Measurements from ENCODE around the gene GOLT1A.
A peak's percentile ranks its signal among the peaks of the same experiment; 100 is the strongest.

Gene GOLT1A

DNA sequence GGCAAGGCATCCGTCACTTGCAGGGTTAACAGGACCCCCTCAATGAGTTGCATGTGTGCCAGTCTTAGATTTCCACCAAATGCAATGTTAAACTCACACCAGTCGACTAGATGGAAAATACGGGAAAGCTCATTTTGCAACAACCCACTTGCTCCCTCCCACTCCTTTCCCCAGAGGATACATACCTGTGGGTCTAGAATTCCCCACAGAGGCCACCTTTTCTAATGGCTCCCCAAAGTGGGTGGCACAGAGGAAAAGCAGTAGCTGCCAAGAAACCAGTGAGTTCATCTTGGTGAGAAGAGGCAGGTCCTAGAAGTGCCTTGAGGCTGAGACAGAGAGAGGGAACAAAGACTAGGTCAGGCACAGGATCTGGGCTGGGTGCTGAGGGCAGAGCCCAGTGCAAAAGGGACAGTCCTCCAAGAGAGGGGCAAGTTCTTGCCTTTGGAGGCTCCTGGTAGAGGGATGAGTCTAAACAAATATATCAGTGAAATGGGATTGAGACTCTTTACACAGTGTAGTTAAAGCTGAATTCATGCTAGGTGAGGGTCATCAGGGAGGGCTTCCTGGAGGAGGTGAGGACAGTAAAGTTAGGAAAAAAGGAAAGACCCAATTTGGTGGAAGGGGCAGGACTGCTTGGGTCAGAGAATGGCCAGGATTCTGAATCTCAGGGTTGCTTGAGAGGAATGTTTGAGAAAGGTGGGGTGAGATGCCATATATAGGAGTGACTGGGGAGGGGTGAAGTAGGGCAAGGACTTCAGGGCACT lies 21.0 kb downstream of the GOLT1A start:
- no peak for DNase-seq

DNA sequence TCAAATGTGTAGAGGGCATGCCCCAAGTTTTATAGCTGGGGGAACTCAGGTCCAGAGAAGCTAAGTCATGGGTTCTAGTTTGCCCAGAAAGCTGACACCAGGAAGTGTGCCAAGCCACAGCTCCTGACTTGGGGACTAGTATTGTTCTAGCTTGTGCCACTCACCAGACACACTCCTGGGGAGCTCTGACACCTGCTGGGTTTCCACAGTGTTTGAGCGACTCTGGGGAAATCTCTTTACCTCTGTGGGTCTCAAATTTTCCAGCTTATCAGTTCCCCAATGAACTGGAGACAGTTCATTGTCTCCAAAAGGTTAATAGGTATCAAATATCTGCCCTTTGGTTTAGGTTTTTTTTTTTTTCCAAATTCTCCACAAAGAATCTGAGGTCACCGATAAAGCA lies 21.7 kb downstream of the GOLT1A start:
- no peak for DNase-seq

DNA sequence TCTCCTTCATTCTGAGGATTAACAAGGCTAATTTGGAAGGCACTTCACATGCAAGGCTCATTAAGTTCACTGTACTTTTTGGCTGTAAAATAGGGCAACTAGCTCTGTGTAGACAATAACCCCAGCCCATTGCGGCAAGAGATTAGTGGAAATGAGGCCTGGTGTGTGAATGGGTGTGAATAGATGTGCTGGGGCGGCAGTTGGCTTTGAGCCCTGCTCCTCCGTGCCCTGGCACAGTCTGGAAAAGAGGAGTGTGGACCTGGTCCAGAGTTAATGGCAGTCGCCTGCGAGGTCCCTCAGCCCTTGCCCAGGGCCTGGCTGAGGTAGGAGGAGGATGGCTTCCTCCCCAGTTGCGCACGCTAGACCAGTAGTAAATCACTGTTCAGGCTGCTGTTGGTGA lies 22.3 kb downstream of the GOLT1A start:
- peak in 42 of 56 donors; percentile 7 to 77 (median 34) for DNase-seq

DNA sequence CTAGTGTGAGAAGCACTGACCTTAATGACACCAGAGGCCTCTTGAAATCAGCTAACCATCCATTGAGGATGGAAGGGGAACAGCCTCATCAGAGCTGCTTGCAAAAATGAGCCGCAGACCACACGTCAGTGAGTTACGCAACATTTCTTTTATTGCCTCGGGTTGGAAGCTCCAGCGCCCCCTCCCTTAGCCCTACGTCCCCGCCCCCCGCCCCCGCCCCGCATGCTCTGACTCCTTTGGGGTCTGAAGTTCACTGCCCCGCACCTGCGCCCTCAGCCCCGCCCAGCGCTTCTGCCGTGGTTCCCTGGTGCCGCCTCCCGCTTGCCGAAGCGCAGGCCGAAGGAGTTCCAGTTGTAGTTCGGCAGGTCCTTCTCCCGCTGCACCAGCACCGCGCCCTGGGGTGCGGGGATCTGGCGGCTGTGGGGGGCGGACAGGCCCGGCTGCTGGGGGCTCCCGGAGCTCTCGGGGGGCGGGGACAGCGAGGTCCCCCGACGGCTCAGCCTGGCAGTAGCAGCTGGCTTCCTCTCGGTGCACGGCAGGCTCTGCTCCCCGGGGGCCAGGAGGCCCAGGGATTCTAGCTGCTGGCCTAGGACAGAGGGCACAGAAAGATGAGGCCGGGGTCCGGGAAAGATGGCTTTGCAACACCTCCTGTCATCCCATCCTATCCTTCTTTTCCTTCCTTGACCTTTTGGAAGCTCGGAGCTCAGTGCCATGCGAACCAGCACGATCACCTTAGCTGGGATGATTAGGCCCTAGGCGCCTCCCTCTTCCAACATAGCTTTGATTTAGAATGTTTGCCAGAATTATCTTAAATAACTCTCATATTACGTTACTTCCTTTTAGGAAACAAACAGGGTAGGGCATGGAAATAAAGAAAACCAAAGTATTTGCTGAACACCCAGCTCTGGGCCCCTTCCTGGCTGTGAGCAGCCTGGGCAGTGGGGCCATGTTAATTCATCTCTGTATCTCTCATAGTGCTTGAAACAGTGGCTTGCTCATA lies 23.3 kb downstream of the GOLT1A start:
- peak in 4 of 56 donors; percentile 11 to 27 (median 22) for DNase-seq

DNA sequence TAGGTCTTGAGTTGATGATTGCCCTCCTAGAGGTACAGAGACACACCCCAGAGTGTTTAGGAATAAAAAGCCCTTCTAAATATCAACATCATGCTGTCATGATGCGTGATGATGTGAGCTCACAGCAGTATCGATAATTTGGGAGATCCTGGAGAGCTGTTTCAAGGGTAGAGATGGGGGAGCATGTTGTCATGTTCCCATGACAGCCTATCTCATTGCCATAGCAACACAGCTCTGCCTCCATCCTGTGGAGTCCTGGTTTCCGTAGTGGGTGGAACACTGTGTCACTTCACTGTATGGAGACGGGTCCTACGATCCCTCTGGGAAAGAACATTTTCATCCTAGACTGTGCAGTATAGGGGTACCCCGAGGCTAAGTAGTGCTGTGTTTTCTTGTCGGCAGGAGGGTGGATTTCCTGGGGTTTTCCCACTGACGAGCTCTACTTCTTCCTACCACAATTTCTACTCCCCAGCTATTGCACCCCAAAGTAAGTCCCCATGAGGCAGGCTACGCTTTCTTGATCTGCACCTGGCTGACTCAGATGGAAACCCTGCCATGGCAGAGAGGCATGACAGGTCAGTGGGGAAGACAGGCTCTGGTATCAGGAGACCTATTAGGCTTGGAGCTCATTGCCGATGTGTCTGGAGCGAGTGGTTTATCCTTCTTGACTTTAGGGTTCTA lies 24.7 kb downstream of the GOLT1A start:
- peak in 31 of 56 donors; percentile 5 to 77 (median 36) for DNase-seq

GRCh38 chr1:204186597-204186996 lies 27.2 kb downstream of the GOLT1A start:
- no peak for DNase-seq

- DNase-seq: no peak
Observed at GRCh38 chr1:204181116-204181515, 32.7 kb downstream of the GOLT1A start.

DNA sequence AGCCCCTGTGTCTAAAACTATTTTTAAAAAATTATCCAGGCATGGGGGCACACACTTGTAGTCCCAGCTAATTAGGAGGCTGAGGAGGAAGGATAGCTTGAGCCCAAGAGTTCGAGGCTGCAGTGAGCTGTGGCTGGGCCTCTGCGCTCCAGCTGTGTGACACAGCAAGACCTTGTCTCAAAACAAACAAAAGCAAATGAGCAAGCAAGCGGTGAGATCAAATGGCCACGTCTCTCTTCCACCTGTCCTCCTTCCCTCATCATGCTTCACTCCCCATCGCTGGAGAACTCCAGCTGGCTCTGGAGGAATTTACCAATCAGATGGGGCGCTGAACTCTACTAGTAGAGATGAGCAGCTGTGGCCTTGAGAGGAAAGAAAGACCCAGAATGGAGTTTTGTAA lies 33.7 kb downstream of the GOLT1A start:
- DNase-seq: no peak

GRCh38 chr1:204178487-204179281 lies 35.1 kb downstream of the GOLT1A start:
- no peak for DNase-seq

GRCh38 chr1:204177133-204177532 lies 36.7 kb downstream of the GOLT1A start:
- no peak for DNase-seq

- no peak for DNase-seq
Observed at GRCh38 chr1:204176049-204176448, 37.7 kb downstream of the GOLT1A start.

- no peak for DNase-seq
Observed at GRCh38 chr1:204174958-204175357, 38.8 kb downstream of the GOLT1A start.

- peak in 1 of 56 donors; percentile 22 for DNase-seq
Observed at GRCh38 chr1:204172404-204173029, 41.3 kb downstream of the GOLT1A start.

DNA sequence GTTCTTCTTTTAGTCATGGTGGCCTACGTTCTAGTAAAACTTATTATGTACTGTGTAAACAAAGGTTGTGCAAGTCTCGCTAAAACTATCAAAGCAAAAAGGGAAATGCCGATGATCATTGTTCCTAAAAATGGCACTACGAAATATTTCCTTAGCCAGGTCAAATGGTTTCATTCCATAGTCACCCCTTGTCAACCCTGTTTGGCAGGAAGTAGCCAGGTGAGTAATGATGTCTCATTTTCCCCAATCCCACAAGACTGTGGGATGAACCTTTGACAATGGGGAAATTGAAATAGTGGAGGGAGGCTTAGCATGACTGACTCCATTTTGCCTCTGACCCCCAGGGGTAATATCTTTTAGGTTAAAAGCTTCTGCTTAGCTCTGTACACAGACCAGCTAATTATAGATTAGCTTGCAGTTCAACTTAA lies 42.0 kb downstream of the GOLT1A start:
- DNase-seq: no peak

DNA sequence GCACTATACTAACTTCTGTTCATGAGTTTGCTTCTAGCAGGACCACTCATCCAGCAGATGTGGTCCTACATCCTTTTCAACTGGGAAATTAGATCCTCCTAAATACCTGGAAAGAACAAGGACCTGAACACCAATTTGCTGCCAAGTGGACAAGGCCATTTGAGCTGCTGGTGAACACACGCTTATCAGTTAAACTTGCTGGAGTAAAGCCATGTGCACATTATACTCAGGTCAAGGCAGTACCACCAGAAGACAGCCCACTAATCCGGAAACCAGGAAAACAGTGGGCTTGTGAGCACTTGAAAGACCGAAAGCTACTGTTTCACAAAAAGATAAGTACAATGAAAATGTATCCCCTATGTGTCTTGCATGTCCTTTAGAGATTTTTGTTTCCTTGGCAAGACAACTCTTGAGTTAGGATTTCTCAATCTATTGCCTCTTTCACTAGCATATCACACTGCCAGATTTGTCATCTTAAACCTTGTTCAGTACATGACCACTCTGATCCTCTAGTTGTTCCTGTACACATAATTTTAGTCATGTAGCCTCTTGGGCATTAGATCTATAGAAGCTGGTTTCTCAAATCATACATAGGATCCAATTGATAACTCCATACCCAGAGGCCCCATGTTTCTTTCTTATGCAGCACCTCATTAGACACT lies 43.2 kb downstream of the GOLT1A start:
- DNase-seq: no peak

DNA sequence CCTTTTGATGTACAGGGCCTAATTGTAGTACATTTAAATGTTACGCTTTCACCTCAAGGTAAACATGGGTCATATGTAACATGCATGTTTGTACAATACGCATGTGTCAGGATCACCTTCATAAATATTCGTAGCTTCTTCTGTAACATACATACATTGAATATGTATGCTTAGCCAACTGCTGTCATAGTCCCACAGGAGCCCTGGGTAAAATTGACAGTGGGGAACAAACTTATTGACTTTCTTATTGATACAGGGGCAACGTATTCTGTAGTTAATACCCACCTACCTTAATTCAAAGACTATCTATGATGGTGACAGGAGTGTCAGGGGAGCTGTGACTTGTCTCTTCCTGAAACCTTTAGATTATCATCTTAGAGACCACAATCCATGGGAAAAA lies 43.9 kb downstream of the GOLT1A start:
- DNase-seq: no peak

GRCh38 chr1:204167730-204168129 lies 46.1 kb downstream of the GOLT1A start:
- no peak for DNase-seq

DNA sequence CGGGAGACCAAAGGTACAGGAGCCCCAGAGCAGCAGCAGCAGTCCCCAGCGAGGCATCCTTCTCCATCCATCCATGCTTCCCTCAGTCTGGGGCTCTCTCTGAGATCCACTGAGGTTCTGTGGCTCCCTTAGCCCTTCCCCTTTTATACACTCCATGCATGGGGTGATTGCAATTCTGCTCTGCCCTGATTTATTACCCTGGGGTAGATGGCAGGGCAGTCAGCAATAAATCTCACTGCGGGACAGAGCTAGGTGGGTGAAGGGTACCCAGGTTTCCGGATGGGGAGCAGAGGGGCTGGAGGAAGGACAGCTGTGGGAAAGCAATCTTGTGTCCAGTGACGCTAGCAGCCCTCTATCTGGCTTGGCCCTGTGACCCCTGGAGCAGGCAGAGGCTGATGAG lies 47.6 kb downstream of the GOLT1A start, which contains the start of gene REN:
REN (minus strand) TSS at position 119 of the 400 bp plus-strand sequence; CDS start at position 75, 44 bp downstream.
- DNase-seq: no peak

GRCh38 chr1:204162494-204163074 lies 51.2 kb downstream of the GOLT1A start:
- peak in 51 of 56 donors; percentile 14 to 90 (median 64) for DNase-seq
